Posterior cingulate gyrus (tissue), 11 donors: Measurements from ENCODE around the gene MINPP1.
"Not testable (repeated sequence)": the region's sequence is repeated elsewhere in the genome, so short reads cannot be mapped to it uniquely, and the experiment has no call there.

Experiments used
- DNase-seq, 10 donors: peaks; one replicate each; pipeline versions ENCODE4 v3.0.0 to v3.0.0-alpha.2; 2020 to 2021; ENCODE audit warnings: mixed read lengths in 3 of 10
- intact Hi-C: fragments of 100-400 bp; cut with DNase I; formaldehyde crosslinking; loops from one replicate; pipeline ENCODE4 v1.15.1; 2023

Gene MINPP1

GRCh38 chr10:87559392-87559791 is 54.7 kb downstream of the MINPP1 start:
- no peak for DNase-seq
- intact Hi-C loops: no loop called here

GRCh38 chr10:87560495-87561129 is 55.9 kb downstream of the MINPP1 start:
- intact Hi-C loops: no loop called here
- no peak for DNase-seq

- no peak for DNase-seq
- intact Hi-C loops: no loop called here
Measured at GRCh38 chr10:87562750-87563149, 58.1 kb downstream of the MINPP1 start.

- no peak for DNase-seq
- intact Hi-C loops: no loop called here
Measured at GRCh38 chr10:87565010-87565409, 60.3 kb downstream of the MINPP1 start.

- intact Hi-C loops: no loop called here
- no peak for DNase-seq
Measured at GRCh38 chr10:87575851-87576250, 71.2 kb downstream of the MINPP1 start.

- no peak for DNase-seq
- intact Hi-C loops: no loop called here
Measured at GRCh38 chr10:87578160-87578841, 73.6 kb downstream of the MINPP1 start.

- no peak for DNase-seq
- intact Hi-C loops: no loop called here
Measured at GRCh38 chr10:87578842-87579401, 74.2 kb downstream of the MINPP1 start.

- intact Hi-C loops: no loop called here
- DNase-seq: no peak
Measured at GRCh38 chr10:87579563-87579962, 74.9 kb downstream of the MINPP1 start.

GRCh38 chr10:87580016-87580415 is 75.3 kb downstream of the MINPP1 start:
- intact Hi-C loops: no loop called here
- DNase-seq: no peak

GRCh38 chr10:87585565-87586514 is 81.1 kb downstream of the MINPP1 start:
- no peak for DNase-seq
- intact Hi-C loops: no loop called here

- DNase-seq: no peak
- intact Hi-C loops: no loop called here
Measured at GRCh38 chr10:87589645-87590051, 85.0 kb downstream of the MINPP1 start.

- intact Hi-C loops: no loop called here
- no peak for DNase-seq
Measured at GRCh38 chr10:87590705-87591588, 86.3 kb downstream of the MINPP1 start.

GRCh38 chr10:87591589-87591886 is 86.8 kb downstream of the MINPP1 start:
- intact Hi-C loops: no loop called here
- no peak for DNase-seq

GRCh38 chr10:87592920-87593319 is 88.2 kb downstream of the MINPP1 start:
- intact Hi-C loops, DNase-seq: not testable (repeated sequence)

- intact Hi-C loops: no loop called here
- DNase-seq: no peak
Measured at GRCh38 chr10:87593702-87594101, 89.0 kb downstream of the MINPP1 start.

- no peak for DNase-seq
- intact Hi-C loops: no loop called here
Measured at GRCh38 chr10:87594181-87594580, 89.5 kb downstream of the MINPP1 start.

GRCh38 chr10:87594864-87595263 is 90.2 kb downstream of the MINPP1 start:
- intact Hi-C loops: no loop called here
- no peak for DNase-seq

GRCh38 chr10:87596351-87596750 is 91.7 kb downstream of the MINPP1 start:
- DNase-seq: no peak
- intact Hi-C loops: no loop called here

GRCh38 chr10:87598700-87599099 is 94.0 kb downstream of the MINPP1 start:
- intact Hi-C loops: no loop called here
- DNase-seq: peak in 2 of 10 donors; percentile 9 to 10

GRCh38 chr10:87600581-87600980 is 95.9 kb downstream of the MINPP1 start:
- intact Hi-C loops: no loop called here
- DNase-seq: no peak
